ENCODE measurements around the gene PRKG1. TPM values are rescaled to one million over a fixed set of nuclear protein-coding genes. Genes with fewer than 3 reads are reported as not detected.

The PRKG1 gene
- total RNA-seq, 1 donor from 2014 or later: 22.8 TPM

DNA sequence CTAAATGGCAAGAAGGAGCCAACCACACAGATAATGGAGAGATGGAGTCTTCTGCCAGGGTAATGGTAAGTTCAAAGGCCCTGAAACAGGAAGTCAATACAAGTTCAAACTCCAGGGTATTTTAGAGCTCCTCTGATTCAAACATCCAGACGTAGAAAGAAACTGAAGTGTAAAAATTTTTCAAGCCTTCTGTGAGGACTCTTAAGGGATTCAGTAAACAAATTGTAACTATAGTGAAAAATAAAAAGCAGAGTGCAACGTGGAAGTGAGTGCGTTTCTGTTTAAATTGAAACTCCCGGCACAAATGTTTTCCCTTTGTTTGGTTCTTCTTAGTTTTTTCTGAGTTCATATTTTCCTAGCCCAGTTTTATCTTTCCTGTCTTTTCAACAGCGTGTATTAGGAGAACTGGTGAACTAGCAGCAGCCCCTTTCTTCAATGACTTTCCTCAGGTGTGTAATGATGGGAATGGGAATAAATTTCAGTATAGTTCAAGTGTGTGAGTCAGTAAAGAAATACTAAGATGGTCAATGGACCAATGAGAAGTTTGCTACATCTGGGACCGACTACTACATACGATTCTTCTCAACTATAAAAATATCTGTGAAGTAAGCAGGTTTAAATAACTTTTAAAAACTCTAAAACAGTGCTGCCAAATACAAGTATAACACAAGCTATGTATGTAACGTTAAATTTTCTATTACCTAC, 326.3 kb downstream of the PRKG1 start:
- no peak for DNase-seq (ENCODE audit: low spot score)
- Mint-ChIP-seq H3K36me3 (ENCODE audit: low read depth) (no peaks in the 10 kb centered on the region), H3K27me3 (ENCODE audit: low read depth) (no peaks in the 10 kb centered on the region), H3K4me3 (ENCODE audit: unreplicated experiment) (no peak overlapping the region), H3K4me1 (ENCODE audit: low read depth) (peaks cover 31% of the 10 kb centered on the region), H3K9me3 (ENCODE audit: low read depth) (no peaks in the 10 kb centered on the region), H3K27ac (ENCODE audit: unreplicated experiment) (no peak overlapping the region)
- TF ChIP-seq, protein P1, sequence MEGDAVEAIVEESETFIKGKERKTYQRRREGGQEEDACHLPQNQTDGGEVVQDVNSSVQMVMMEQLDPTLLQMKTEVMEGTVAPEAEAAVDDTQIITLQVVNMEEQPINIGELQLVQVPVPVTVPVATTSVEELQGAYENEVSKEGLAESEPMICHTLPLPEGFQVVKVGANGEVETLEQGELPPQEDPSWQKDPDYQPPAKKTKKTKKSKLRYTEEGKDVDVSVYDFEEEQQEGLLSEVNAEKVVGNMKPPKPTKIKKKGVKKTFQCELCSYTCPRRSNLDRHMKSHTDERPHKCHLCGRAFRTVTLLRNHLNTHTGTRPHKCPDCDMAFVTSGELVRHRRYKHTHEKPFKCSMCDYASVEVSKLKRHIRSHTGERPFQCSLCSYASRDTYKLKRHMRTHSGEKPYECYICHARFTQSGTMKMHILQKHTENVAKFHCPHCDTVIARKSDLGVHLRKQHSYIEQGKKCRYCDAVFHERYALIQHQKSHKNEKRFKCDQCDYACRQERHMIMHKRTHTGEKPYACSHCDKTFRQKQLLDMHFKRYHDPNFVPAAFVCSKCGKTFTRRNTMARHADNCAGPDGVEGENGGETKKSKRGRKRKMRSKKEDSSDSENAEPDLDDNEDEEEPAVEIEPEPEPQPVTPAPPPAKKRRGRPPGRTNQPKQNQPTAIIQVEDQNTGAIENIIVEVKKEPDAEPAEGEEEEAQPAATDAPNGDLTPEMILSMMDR (IDR thresholded peaks at IDR 0.05): no peak

- no peak for DNase-seq (ENCODE audit: low spot score)
- TF ChIP-seq, protein P1 (IDR thresholded peaks at IDR 0.05): no peak
- no peaks in the 10 kb centered on the region for H3K27me3 Mint-ChIP-seq (ENCODE audit: low read depth)
- no peaks in the 10 kb centered on the region for H3K36me3 Mint-ChIP-seq (ENCODE audit: low read depth)
- no peaks in the 10 kb centered on the region for H3K9me3 Mint-ChIP-seq (ENCODE audit: low read depth)
- H3K27ac Mint-ChIP-seq (ENCODE audit: unreplicated experiment): no peak overlapping the region
- H3K4me3 Mint-ChIP-seq (ENCODE audit: unreplicated experiment): no peak overlapping the region
- peaks cover 28% of the 10 kb centered on the region for H3K4me1 Mint-ChIP-seq (ENCODE audit: low read depth)
Observed at GRCh38 chr10:51403521-51403920, 329.2 kb downstream of the PRKG1 start.

GRCh38 chr10:51405580-51406351, 331.5 kb downstream of the PRKG1 start:
- Mint-ChIP-seq H3K36me3 (ENCODE audit: low read depth) (no peaks in the 10 kb centered on the region), H3K27ac (ENCODE audit: unreplicated experiment) (no peak overlapping the region), H3K4me1 (ENCODE audit: low read depth) (peaks cover 28% of the 10 kb centered on the region), H3K27me3 (ENCODE audit: low read depth) (no peaks in the 10 kb centered on the region), H3K4me3 (ENCODE audit: unreplicated experiment) (no peak overlapping the region), H3K9me3 (ENCODE audit: low read depth) (no peaks in the 10 kb centered on the region)
- TF ChIP-seq, protein P1 (IDR thresholded peaks at IDR 0.05): no peak
- DNase-seq (ENCODE audit: low spot score): no peak

DNA sequence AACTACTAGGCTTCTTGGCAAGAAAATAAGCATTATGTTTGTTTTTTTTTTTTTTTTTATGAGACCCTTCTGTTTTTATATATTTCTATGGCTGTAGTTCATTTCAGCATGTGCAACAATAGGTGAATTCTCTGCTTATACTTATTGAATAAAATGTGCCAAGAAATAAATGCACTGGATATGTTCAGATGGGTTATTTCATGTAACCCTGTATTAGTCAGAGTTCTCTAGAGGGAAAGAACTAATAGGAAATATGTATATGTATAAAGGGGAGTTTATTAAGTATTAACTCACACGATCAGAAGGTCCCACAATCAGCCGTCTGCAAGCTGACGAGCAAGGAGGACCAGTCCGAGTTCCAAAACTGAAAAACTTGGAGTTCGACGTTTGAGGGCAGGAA, 332.3 kb downstream of the PRKG1 start:
- Mint-ChIP-seq H3K36me3 (ENCODE audit: low read depth) (no peaks in the 10 kb centered on the region), H3K27me3 (ENCODE audit: low read depth) (no peaks in the 10 kb centered on the region), H3K4me1 (ENCODE audit: low read depth) (peaks cover 24% of the 10 kb centered on the region)

DNA sequence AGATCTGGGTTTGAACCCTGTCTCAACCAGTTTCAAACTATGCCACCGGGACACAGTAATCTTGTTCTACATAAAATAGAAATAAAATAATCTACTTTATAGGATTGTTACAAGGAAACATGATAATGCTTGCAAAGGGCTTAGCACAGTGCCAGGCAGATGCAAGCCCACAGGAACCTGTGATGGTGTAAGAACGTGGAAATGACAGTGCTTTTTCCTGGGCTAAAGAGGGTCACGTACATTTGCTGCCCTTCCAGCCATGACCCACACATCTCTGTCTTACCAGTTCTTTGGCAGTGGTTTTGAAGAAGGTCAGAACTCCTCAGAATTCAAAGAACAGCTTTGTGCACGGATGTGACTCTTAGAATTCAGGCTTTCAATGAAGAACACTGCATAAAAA, 342.2 kb downstream of the PRKG1 start:
- Mint-ChIP-seq H3K9me3 (ENCODE audit: low read depth) (no peaks in the 10 kb centered on the region), H3K4me1 (ENCODE audit: low read depth) (peaks cover 3% of the 10 kb centered on the region), H3K27me3 (ENCODE audit: low read depth) (no peaks in the 10 kb centered on the region), H3K27ac (ENCODE audit: unreplicated experiment) (no peak overlapping the region), H3K36me3 (ENCODE audit: low read depth) (no peaks in the 10 kb centered on the region), H3K4me3 (ENCODE audit: unreplicated experiment) (no peak overlapping the region)
- no peak for DNase-seq (ENCODE audit: low spot score)
- TF ChIP-seq, protein P1 (IDR thresholded peaks at IDR 0.05): no peak

More for the DNA sequence above, 332.3 kb downstream of the PRKG1 start:
- Mint-ChIP-seq H3K4me3 (ENCODE audit: unreplicated experiment) (no peak overlapping the region), H3K27ac (ENCODE audit: unreplicated experiment) (no peak overlapping the region), H3K9me3 (ENCODE audit: low read depth) (no peaks in the 10 kb centered on the region)
- TF ChIP-seq, protein P1 (IDR thresholded peaks at IDR 0.05): no peak
- DNase-seq (ENCODE audit: low spot score): no peak

All from chondrocyte (in vitro differentiated cells).